ENCODE results near the gene PIGK.
A peak's percentile ranks its signal among the peaks of the same experiment; 100 is the strongest.

Gene PIGK

GRCh38 chr1:77118712-77119111 is 100.5 kb downstream of the PIGK start:
- no peak for DNase-seq (ENCODE audit: low read depth)
- no peak overlapping the region for H3K4me3 ChIP-seq (ENCODE audit: low read depth, low read length)
- no peak for TF ChIP-seq CTCF (conservative IDR thresholded peaks at IDR 0.05; ENCODE audit: low read depth, low read length)

GRCh38 chr1:77104672-77105071 is 114.6 kb downstream of the PIGK start:
- no peak for TF ChIP-seq CTCF (conservative IDR thresholded peaks at IDR 0.05; ENCODE audit: low read depth, low read length)
- H3K4me3 ChIP-seq (ENCODE audit: low read depth, low read length), result no peak overlapping the region
- DNase-seq (ENCODE audit: low read depth), result no peak

- DNase-seq (ENCODE audit: low read depth), result no peak
- H3K4me3 ChIP-seq (ENCODE audit: low read depth, low read length), result no peak overlapping the region
- no peak for TF ChIP-seq CTCF (conservative IDR thresholded peaks at IDR 0.05; ENCODE audit: low read depth, low read length)
Measured at GRCh38 chr1:77103486-77103885, 115.7 kb downstream of the PIGK start.

GRCh38 chr1:77100875-77101274 is 118.4 kb downstream of the PIGK start:
- no peak overlapping the region for H3K4me3 ChIP-seq (ENCODE audit: low read depth, low read length)
- DNase-seq (ENCODE audit: low read depth), result peak; percentile 34
- no peak for TF ChIP-seq CTCF (conservative IDR thresholded peaks at IDR 0.05; ENCODE audit: low read depth, low read length)

- no peak for TF ChIP-seq CTCF (conservative IDR thresholded peaks at IDR 0.05; ENCODE audit: low read depth, low read length)
- no peak for DNase-seq (ENCODE audit: low read depth)
- no peak overlapping the region for H3K4me3 ChIP-seq (ENCODE audit: low read depth, low read length)
Measured at GRCh38 chr1:77096496-77097255, 122.6 kb downstream of the PIGK start.

GRCh38 chr1:77095236-77095635 is 124.0 kb downstream of the PIGK start:
- DNase-seq (ENCODE audit: low read depth), result no peak
- no peak for TF ChIP-seq CTCF (conservative IDR thresholded peaks at IDR 0.05; ENCODE audit: low read depth, low read length)
- no peak overlapping the region for H3K4me3 ChIP-seq (ENCODE audit: low read depth, low read length)

GRCh38 chr1:77089756-77090155 is 129.5 kb downstream of the PIGK start:
- H3K4me3 ChIP-seq (ENCODE audit: low read depth, low read length), result no peak overlapping the region
- DNase-seq (ENCODE audit: low read depth), result no peak
- TF ChIP-seq CTCF (conservative IDR thresholded peaks at IDR 0.05; ENCODE audit: low read depth, low read length), result no peak
